ES-I3 (cell line): Measurements from ENCODE around the gene RNPS1.
"Not testable (repeated sequence)": the region's sequence is repeated elsewhere in the genome, so short reads cannot be mapped to it uniquely, and the experiment has no call there.

Experiments
- H3K36me3 ChIP-seq: 2 replicates; pipeline ENCODE4 v1.6.1; 2013; ENCODE audit warnings: mild to moderate bottlenecking, low read length, control low read depth, moderate library complexity; ENCODE audit not compliant: insufficient read depth
- H3K4me1 ChIP-seq: 2 replicates; pipeline ENCODE4 v1.6.1; 2013; ENCODE audit warnings: mild to moderate bottlenecking, control low read depth, low read length; ENCODE audit not compliant: insufficient read depth
- H3K9ac ChIP-seq: 2 replicates; pipeline ENCODE4 v1.6.1; 2013; ENCODE audit warnings: low read depth, mild to moderate bottlenecking, low read length, moderate library complexity
- H3K9me3 ChIP-seq: 2 replicates; pipeline ENCODE4 v1.6.1; 2013; ENCODE audit warnings: mild to moderate bottlenecking, low read length, moderate library complexity; ENCODE audit not compliant: control insufficient read depth, insufficient read depth

Gene RNPS1

GRCh38 chr16:2276368-2277195 is 8.7 kb upstream of the RNPS1 start:
- Histone ChIP-seq H3K9ac (no peak overlapping the region), H3K4me1 (no peaks in the 10 kb centered on the region), H3K9me3 (no peaks in the 10 kb centered on the region), H3K36me3 (no peaks in the 10 kb centered on the region)

GRCh38 chr16:2275476-2276367 is 7.8 kb upstream of the RNPS1 start:
- no peaks in the 10 kb centered on the region for H3K9me3 ChIP-seq
- no peaks in the 10 kb centered on the region for H3K4me1 ChIP-seq
- no peak overlapping the region for H3K9ac ChIP-seq
- H3K36me3 ChIP-seq, result no peaks in the 10 kb centered on the region

- Histone ChIP-seq H3K9me3 (no peaks in the 10 kb centered on the region), H3K4me1 (peaks cover 3% of the 10 kb centered on the region; the same call in 1 of the 2 replicates), H3K36me3 (no peaks in the 10 kb centered on the region), H3K9ac (no peak overlapping the region)
These were observed 6.0 kb upstream of the RNPS1 start for GRCh38 chr16:2273931-2274330.

- H3K36me3 ChIP-seq, result no peaks in the 10 kb centered on the region
- H3K4me1 ChIP-seq, result peaks cover 3% of the 10 kb centered on the region; the same call in 1 of the 2 replicates
- no peaks in the 10 kb centered on the region for H3K9me3 ChIP-seq
- H3K9ac ChIP-seq, result no peak overlapping the region
These were observed 5.6 kb upstream of the RNPS1 start for GRCh38 chr16:2273484-2273883.

- H3K4me1 ChIP-seq, result peaks cover 3% of the 10 kb centered on the region; the same call in 1 of the 2 replicates
- H3K36me3 ChIP-seq, result no peaks in the 10 kb centered on the region
- no peak overlapping the region for H3K9ac ChIP-seq
- H3K9me3 ChIP-seq, result no peaks in the 10 kb centered on the region
These were observed 4.0 kb upstream of the RNPS1 start for GRCh38 chr16:2271848-2272461.

GRCh38 chr16:2270588-2271470 is 2.9 kb upstream of the RNPS1 start:
- no peaks in the 10 kb centered on the region for H3K36me3 ChIP-seq
- peaks cover 3% of the 10 kb centered on the region; the same call in 1 of the 2 replicates for H3K4me1 ChIP-seq
- H3K9ac ChIP-seq, result no peak overlapping the region
- H3K9me3 ChIP-seq, result no peaks in the 10 kb centered on the region

- no peaks in the 10 kb centered on the region for H3K9me3 ChIP-seq
- peaks cover 3% of the 10 kb centered on the region; the same call in 1 of the 2 replicates for H3K4me1 ChIP-seq
- no peak overlapping the region for H3K9ac ChIP-seq
- no peaks in the 10 kb centered on the region for H3K36me3 ChIP-seq
These were observed 2.1 kb upstream of the RNPS1 start for GRCh38 chr16:2270070-2270462.

- Histone ChIP-seq H3K36me3 (peaks cover 18% of the 10 kb centered on the region), H3K9ac (peak overlapping the region; percentile 83)
- H3K4me1 ChIP-seq, H3K9me3 ChIP-seq: not testable (repeated sequence)
These were observed 417 bp downstream of the RNPS1 start for GRCh38 chr16:2267505-2267912.

GRCh38 chr16:2266887-2267286 is 1.0 kb downstream of the RNPS1 start:
- not testable (repeated sequence) for H3K9me3 ChIP-seq
- peaks cover 24% of the 10 kb centered on the region for H3K36me3 ChIP-seq

GRCh38 chr16:2263026-2263425 is 4.9 kb downstream of the RNPS1 start:
- H3K4me1 ChIP-seq, result not testable (repeated sequence)
- H3K36me3 ChIP-seq, result peaks cover 50% of the 10 kb centered on the region

More at GRCh38 chr16:2266887-2267286, 1.0 kb downstream of the RNPS1 start:
- not testable (repeated sequence) for H3K4me1 ChIP-seq
- H3K9ac ChIP-seq, result peak overlapping the region; percentile 83

GRCh38 chr16:2260250-2260649 is 7.7 kb downstream of the RNPS1 start:
- Histone ChIP-seq H3K9ac (no peak overlapping the region), H3K9me3 (no peaks in the 10 kb centered on the region), H3K4me1 (no peaks in the 10 kb centered on the region), H3K36me3 (peaks cover 71% of the 10 kb centered on the region)

More at GRCh38 chr16:2263026-2263425, 4.9 kb downstream of the RNPS1 start:
- not testable (repeated sequence) for H3K9ac ChIP-seq, H3K9me3 ChIP-seq

GRCh38 chr16:2258530-2258929 is 9.4 kb downstream of the RNPS1 start:
- H3K9ac ChIP-seq, H3K9me3 ChIP-seq, H3K4me1 ChIP-seq: not testable (repeated sequence)
- peaks cover 69% of the 10 kb centered on the region for H3K36me3 ChIP-seq

GRCh38 chr16:2257726-2258125 is 10.2 kb downstream of the RNPS1 start:
- no peaks in the 10 kb centered on the region for H3K9me3 ChIP-seq
- H3K36me3 ChIP-seq, result peaks cover 61% of the 10 kb centered on the region
- H3K4me1 ChIP-seq, result no peaks in the 10 kb centered on the region
- no peak overlapping the region for H3K9ac ChIP-seq
